ENCODE results near the gene CNGB1. TPM values are rescaled to one million over a fixed set of nuclear protein-coding genes. Genes with fewer than 3 reads are reported as not detected.

The CNGB1 gene
- polyA plus RNA-seq, 1 donor from 2014 or later, result 20.7 TPM

DNA sequence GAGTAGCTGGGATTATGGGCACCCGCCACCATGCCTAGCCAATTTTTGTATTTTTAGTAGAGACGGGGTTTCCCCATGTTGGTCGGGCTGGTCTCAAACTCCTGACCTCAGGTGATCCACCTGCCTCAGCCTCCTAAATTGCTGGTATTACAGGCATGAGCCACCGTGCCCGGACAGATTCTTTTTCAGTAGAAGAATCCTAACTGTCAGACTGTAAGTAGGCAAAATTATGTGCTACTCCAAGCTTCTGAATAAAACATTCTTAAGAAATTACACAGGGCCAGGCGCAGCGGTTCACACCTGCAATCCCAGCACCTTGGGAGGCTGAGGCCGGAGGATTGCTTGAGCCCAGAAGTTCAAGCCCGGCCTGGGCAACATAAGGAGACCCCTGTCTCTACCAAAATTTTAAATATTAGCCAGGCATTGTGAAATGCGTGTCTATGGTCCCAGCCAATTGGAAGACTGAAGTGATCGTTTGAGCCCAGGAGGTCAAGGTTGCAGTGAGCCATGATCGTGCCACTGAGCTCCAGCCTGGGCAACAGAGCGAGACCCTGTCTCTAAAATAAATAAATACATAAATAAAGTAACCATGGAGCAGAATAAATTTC, 101.9 kb downstream of the CNGB1 start:
- Histone ChIP-seq H4K20me1 (ENCODE audit: insufficient read depth) (no peaks in the 10 kb centered on the region), H3K79me2 (replicated peaks; ENCODE audit: insufficient read depth, low read length) (no peaks in the 10 kb centered on the region), H3K9ac (ENCODE audit: low read length) (no peak overlapping the region), H3K36me3 (ENCODE audit: insufficient read depth, low read length) (no peaks in the 10 kb centered on the region), H2AFZ (ENCODE audit: low read depth, low read length) (no peak overlapping the region), H3K4me3 (ENCODE audit: low read length) (no peak overlapping the region), H3K27ac (ENCODE audit: low read length) (no peak overlapping the region), H3K9me3 (ENCODE audit: low read length) (no peaks in the 10 kb centered on the region), H3K9me2 (ENCODE audit: insufficient read depth, low read length) (no peaks in the 10 kb centered on the region), H3K4me2 (ENCODE audit: low read length) (no peak overlapping the region), H3K27me3 (ENCODE audit: insufficient read depth, low read depth, low read length) (peaks cover 27% of the 10 kb centered on the region), H3F3A (ENCODE audit: insufficient read depth, low read length, poor library complexity, severe bottlenecking) (no peaks in the 10 kb centered on the region)
- TF ChIP-seq, protein P1, sequence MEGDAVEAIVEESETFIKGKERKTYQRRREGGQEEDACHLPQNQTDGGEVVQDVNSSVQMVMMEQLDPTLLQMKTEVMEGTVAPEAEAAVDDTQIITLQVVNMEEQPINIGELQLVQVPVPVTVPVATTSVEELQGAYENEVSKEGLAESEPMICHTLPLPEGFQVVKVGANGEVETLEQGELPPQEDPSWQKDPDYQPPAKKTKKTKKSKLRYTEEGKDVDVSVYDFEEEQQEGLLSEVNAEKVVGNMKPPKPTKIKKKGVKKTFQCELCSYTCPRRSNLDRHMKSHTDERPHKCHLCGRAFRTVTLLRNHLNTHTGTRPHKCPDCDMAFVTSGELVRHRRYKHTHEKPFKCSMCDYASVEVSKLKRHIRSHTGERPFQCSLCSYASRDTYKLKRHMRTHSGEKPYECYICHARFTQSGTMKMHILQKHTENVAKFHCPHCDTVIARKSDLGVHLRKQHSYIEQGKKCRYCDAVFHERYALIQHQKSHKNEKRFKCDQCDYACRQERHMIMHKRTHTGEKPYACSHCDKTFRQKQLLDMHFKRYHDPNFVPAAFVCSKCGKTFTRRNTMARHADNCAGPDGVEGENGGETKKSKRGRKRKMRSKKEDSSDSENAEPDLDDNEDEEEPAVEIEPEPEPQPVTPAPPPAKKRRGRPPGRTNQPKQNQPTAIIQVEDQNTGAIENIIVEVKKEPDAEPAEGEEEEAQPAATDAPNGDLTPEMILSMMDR (IDR thresholded peaks at IDR 0.05; ENCODE audit: poor library complexity, severe bottlenecking), result no peak
- TF ChIP-seq RAD21 (conservative IDR thresholded peaks at IDR 0.05) (no peak), POLR2AphosphoS5 (IDR thresholded peaks at IDR 0.05) (no peak), EZH2 (IDR thresholded peaks at IDR 0.05; ENCODE audit: borderline replicate concordance, insufficient read depth, low read length, poor library complexity, severe bottlenecking) (no peak), TAF1 (IDR thresholded peaks at IDR 0.05; ENCODE audit: low read depth) (no peak), MXI1 (conservative IDR thresholded peaks at IDR 0.05; ENCODE audit: poor library complexity, severe bottlenecking) (no peak), EP300 (conservative IDR thresholded peaks at IDR 0.05; ENCODE audit: poor library complexity, severe bottlenecking) (no peak), SMC3 (conservative IDR thresholded peaks at IDR 0.05; ENCODE audit: poor library complexity) (no peak)
- TF ChIP-seq, protein P2, sequence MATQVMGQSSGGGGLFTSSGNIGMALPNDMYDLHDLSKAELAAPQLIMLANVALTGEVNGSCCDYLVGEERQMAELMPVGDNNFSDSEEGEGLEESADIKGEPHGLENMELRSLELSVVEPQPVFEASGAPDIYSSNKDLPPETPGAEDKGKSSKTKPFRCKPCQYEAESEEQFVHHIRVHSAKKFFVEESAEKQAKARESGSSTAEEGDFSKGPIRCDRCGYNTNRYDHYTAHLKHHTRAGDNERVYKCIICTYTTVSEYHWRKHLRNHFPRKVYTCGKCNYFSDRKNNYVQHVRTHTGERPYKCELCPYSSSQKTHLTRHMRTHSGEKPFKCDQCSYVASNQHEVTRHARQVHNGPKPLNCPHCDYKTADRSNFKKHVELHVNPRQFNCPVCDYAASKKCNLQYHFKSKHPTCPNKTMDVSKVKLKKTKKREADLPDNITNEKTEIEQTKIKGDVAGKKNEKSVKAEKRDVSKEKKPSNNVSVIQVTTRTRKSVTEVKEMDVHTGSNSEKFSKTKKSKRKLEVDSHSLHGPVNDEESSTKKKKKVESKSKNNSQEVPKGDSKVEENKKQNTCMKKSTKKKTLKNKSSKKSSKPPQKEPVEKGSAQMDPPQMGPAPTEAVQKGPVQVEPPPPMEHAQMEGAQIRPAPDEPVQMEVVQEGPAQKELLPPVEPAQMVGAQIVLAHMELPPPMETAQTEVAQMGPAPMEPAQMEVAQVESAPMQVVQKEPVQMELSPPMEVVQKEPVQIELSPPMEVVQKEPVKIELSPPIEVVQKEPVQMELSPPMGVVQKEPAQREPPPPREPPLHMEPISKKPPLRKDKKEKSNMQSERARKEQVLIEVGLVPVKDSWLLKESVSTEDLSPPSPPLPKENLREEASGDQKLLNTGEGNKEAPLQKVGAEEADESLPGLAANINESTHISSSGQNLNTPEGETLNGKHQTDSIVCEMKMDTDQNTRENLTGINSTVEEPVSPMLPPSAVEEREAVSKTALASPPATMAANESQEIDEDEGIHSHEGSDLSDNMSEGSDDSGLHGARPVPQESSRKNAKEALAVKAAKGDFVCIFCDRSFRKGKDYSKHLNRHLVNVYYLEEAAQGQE (IDR thresholded peaks at IDR 0.05; ENCODE audit: borderline replicate concordance), result no peak

DNA sequence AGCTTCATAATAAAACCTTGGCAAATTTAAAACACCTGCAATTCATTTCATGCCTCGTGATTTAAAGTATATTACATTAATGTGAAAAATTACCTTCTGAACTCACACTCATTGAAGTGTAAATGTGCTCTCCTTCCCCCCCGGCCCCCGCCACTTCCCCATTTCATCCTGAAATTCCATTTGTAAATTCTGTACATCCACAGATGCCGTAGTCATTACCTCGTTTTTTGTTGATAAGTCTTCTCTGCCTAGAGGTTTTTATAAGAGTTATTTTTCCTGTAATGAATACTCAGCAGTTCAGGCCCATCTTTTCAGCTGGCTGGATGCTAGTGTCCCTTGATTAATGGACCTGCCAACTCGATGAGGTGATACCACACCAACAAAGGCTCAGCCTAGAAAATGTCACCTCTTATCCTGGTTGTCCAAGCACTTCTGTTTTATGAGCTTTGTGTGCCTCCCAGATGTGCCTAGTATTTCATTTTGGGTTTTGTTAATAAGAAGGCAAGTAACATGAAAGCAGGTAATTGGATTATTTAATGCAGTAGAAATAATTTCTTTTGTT, 103.8 kb downstream of the CNGB1 start:
- Histone ChIP-seq H3K36me3 (ENCODE audit: insufficient read depth, low read length) (no peaks in the 10 kb centered on the region), H3K9ac (ENCODE audit: low read length) (no peak overlapping the region), H3K4me3 (ENCODE audit: low read length) (no peak overlapping the region), H2AFZ (ENCODE audit: low read depth, low read length) (no peak overlapping the region), H3K79me2 (replicated peaks; ENCODE audit: insufficient read depth, low read length) (no peaks in the 10 kb centered on the region), H3K27me3 (ENCODE audit: insufficient read depth, low read depth, low read length) (peaks cover 34% of the 10 kb centered on the region), H3K4me2 (ENCODE audit: low read length) (no peak overlapping the region), H3K9me3 (ENCODE audit: low read length) (no peaks in the 10 kb centered on the region), H3F3A (ENCODE audit: insufficient read depth, low read length, poor library complexity, severe bottlenecking) (no peaks in the 10 kb centered on the region), H3K27ac (ENCODE audit: low read length) (no peak overlapping the region), H4K20me1 (ENCODE audit: insufficient read depth) (no peaks in the 10 kb centered on the region), H3K9me2 (ENCODE audit: insufficient read depth, low read length) (no peaks in the 10 kb centered on the region)
- peak; percentile 32 for TF ChIP-seq POLR2AphosphoS5 (IDR thresholded peaks at IDR 0.05)
- no peak for TF ChIP-seq SMC3 (conservative IDR thresholded peaks at IDR 0.05; ENCODE audit: poor library complexity)

Data from neural cell (in vitro differentiated cells).